Mammary epithelial cell (primary cell): Measurements from ENCODE around the gene ANKLE2.

ENCODE experiments used
- EZH2 ChIP-seq: IDR thresholded peaks from 2 replicates; pipeline ENCODE4 v1.6.1; 2012; ENCODE audit warnings: low read length, inconsistent platforms, borderline replicate concordance
- TF ChIP-seq, protein P1 (sequence below), 2 donors: IDR thresholded peaks in 1 of 2; conservative IDR thresholded peaks in 1 of 2; 2 replicates each; pipeline ENCODE4 v1.5.1; 2011 to 2012; ENCODE audit warnings: inconsistent platforms in 2 of 2, low read length in 2 of 2, mild to moderate bottlenecking in 2 of 2, control low read depth in 1 of 2, low read depth in 1 of 2; ENCODE audit not compliant: insufficient read depth in 1 of 2; ENCODE audit errors: extremely low read depth in 1 of 2

DNA sequence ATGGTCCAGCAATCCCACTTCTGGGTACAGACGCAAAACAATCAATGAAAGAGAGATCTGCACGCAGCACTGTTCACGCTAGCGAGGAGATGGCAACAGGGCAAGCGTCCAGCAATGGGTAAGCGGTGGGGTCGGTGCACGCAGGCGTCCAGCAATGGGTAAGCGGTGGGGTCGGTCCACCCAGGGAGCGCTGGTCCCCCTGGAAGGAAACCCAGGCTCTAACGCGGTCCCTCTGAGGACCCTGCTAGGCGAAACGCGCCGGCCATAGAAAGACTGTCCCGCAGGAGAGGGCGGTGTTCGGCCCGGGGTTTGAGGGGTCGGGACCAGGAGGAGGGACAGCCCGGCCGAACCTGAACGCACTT, 51.6 kb downstream of the ANKLE2 start:
- TF ChIP-seq, protein P1, sequence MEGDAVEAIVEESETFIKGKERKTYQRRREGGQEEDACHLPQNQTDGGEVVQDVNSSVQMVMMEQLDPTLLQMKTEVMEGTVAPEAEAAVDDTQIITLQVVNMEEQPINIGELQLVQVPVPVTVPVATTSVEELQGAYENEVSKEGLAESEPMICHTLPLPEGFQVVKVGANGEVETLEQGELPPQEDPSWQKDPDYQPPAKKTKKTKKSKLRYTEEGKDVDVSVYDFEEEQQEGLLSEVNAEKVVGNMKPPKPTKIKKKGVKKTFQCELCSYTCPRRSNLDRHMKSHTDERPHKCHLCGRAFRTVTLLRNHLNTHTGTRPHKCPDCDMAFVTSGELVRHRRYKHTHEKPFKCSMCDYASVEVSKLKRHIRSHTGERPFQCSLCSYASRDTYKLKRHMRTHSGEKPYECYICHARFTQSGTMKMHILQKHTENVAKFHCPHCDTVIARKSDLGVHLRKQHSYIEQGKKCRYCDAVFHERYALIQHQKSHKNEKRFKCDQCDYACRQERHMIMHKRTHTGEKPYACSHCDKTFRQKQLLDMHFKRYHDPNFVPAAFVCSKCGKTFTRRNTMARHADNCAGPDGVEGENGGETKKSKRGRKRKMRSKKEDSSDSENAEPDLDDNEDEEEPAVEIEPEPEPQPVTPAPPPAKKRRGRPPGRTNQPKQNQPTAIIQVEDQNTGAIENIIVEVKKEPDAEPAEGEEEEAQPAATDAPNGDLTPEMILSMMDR (conservative IDR thresholded peaks at IDR 0.05 in 1 of 2, IDR thresholded peaks at IDR 0.05 in 1 of 2; ENCODE audit: extremely low read depth in 1 of 2, insufficient read depth in 1 of 2, low read depth in 1 of 2, low read length in 2 of 2): no peak
- TF ChIP-seq EZH2: no peak
